Stimulated activated naive CD8-positive, alpha-beta T cell treated with anti-CD3 and anti-CD28 coated beads, Interleukin-15, amount 100 ng/mL, for 72 hours (primary cell): Measurements from ENCODE around the gene SHANK2.

ENCODE experiments used
- ATAC-seq: fragments of 150-1000 bp; cut with Tn5 transposase; 2 replicates; pipeline ENCODE4 v1.10.0; 2021; ENCODE audit warnings: mild to moderate bottlenecking, moderate library complexity
- DNase-seq, 2 donors: peaks; one replicate each; pipeline ENCODE4 v3.0.0; 2021 to 2022
- H3K27ac Mint-ChIP-seq, 2 donors: one replicate each; pipeline ENCODE4 v1.8.0; 2022; ENCODE audit warnings: mild to moderate bottlenecking in 2 of 2, mixed read lengths in 2 of 2, moderate library complexity in 2 of 2
- H3K27me3 Mint-ChIP-seq: one replicate; pipeline ENCODE4 v1.8.0; 2022; ENCODE audit warnings: mixed read lengths
- H3K4me1 Mint-ChIP-seq: one replicate; pipeline ENCODE4 v1.8.0; 2022; ENCODE audit warnings: mild to moderate bottlenecking, mixed read lengths
- H3K4me3 Mint-ChIP-seq, 2 donors: one replicate each; pipeline ENCODE4 v1.8.0; 2022; ENCODE audit warnings: mild to moderate bottlenecking in 2 of 2, mixed read lengths in 2 of 2, moderate library complexity in 1 of 2
- H3K9me3 Mint-ChIP-seq, 2 donors: one replicate each; pipeline ENCODE4 v1.8.0; 2022; ENCODE audit warnings: mixed read lengths in 2 of 2

The SHANK2 gene

DNA sequence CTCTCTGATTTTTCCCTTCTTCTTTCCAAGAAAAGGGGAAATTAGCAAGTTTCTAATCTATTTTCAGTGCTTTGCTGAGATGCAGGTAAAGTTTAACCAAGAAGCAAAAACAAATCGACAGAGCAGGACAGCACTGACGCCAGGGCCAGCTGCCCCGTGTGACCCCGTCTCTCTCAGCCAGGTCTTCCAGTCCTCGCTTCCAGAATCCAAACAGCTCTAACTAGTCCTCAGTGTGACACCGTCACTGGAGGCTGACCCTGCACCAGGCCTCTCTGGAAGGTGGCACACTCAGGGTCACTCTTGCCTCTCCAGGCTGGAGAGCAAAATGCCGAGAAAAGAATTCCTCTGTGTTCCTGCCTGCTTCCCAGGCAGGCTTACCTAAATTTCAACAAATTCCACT lies 44.8 kb downstream of the SHANK2 start:
- Mint-ChIP-seq H3K4me3 (no peak overlapping the region), H3K4me1 (no peaks in the 10 kb centered on the region), H3K27me3 (peaks cover 22% of the 10 kb centered on the region), H3K27ac (no peak overlapping the region), H3K9me3 (peaks cover 0 to 8% of the 10 kb centered on the region in 2 donors)
- DNase-seq (no peak), ATAC-seq (no peak)

DNA sequence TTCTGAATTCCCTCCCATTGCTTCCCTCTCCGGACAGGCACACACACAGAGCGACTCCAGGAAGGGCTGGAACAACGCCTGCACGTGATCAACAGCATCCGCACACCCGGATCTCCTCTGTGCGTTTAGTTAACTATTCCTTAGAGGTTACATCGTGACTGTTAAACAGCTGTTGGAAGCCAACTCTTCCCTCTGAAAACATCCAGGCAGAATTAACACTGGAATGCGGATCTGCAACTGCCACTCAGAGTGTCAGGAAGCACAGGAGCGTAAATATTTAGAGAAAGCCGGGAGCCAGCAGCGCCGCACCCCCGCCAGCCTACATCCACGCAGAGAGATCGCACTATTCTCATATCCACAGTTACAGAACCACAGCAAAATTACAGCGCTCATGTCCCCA lies 46.2 kb downstream of the SHANK2 start:
- ATAC-seq (no peak), DNase-seq (no peak)
- Mint-ChIP-seq H3K4me3 (no peak overlapping the region), H3K4me1 (no peaks in the 10 kb centered on the region), H3K27me3 (peaks cover 17% of the 10 kb centered on the region), H3K9me3 (peaks cover 0 to 8% of the 10 kb centered on the region in 2 donors), H3K27ac (no peak overlapping the region)

DNA sequence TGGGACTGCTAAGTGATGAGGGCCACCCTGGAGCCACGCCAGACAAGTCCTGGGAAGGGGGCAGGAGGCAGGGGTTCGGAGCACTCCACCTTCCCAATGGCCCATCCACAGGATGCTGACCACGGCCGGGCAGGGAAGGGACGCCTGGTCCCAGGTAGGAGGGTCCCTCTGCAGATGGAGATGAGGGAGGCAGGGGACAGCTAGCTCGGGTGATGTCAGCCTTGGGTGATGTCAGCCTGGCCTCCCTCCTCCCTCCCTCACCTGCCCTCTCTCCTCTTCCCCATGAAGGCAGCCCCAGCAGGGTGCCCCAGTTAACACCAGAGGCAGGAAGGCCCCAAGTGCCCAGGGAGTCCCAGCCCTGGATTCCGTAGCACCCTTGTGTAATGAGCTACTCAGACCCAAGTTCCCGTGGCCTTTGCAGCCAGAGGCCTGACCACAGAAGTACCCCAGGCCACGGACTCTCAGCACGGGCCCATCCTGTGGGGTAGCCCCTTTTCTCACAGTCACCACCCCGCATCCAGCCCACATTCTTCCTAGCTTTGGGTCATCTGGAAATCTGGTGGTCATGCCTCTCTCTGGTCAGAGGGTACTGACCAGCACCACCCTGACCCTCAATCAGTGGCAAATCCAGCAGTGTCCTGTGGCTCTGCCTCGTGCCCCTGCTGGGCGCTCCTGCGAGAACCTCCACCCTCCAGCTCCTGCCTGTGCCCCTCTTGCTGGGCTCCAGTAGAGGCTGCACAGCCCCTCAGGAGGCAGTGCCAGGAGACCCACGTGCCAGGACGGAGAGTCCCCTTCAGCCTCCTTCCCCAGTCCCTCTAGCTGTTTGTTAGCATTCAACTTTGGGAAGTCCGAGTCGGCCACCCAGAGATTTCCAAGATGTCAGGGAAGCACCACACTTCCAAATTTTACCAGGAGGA lies 47.4 kb downstream of the SHANK2 start:
- Mint-ChIP-seq H3K27me3 (peaks cover 17% of the 10 kb centered on the region), H3K4me1 (no peaks in the 10 kb centered on the region), H3K9me3 (peaks cover 0 to 8% of the 10 kb centered on the region in 2 donors), H3K4me3 (no peak overlapping the region), H3K27ac (no peak overlapping the region)
- DNase-seq (no peak), ATAC-seq (no peak)

DNA sequence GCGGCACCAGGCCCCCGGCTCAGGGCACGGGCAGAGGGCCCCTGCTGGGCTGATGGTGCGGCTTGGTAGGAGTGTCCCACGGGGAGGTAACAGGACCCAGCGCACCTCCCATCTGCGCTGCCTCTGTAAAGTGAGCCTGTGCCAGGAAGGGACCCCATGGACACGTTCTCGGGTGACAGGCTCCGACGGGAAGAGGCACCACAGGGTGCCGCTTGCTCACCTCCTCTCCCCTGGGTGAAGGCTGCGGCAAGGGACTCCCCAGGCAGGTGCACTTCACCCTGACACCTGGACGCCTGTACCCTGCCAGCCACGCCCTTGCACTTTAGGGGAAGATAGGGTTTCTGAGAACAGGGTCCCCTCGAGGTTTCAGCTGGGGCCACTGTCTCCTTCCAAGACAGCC lies 48.1 kb downstream of the SHANK2 start:
- no peak for ATAC-seq
- Mint-ChIP-seq H3K4me1 (no peaks in the 10 kb centered on the region), H3K4me3 (no peak overlapping the region), H3K9me3 (peaks cover 0 to 8% of the 10 kb centered on the region in 2 donors), H3K27me3 (peaks cover 17% of the 10 kb centered on the region), H3K27ac (no peak overlapping the region)
- no peak for DNase-seq

DNA sequence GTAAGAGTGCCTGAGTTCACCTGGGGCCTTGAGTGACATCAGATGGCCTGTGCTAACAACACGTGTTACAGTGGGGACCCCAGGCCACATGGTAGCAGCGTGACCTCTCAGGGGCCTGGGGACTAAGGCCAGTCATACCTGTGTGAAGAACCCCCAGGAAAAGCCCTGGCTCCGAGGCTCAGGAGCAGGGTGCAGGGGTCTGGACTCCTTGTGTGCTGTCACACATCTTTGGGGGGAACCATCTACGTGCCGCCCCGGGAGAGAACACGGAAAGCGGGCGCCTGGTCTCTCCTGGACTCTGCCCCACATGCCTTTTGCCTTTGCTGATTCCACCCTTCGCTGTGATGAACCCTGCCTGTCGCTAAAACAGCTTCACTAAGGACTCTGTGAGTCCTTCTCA lies 48.7 kb downstream of the SHANK2 start:
- H3K27me3 Mint-ChIP-seq = peaks cover 17% of the 10 kb centered on the region
- no peaks in the 10 kb centered on the region for H3K4me1 Mint-ChIP-seq
- no peak for DNase-seq
- H3K27ac Mint-ChIP-seq = no peak overlapping the region
- H3K9me3 Mint-ChIP-seq = peaks cover 0 to 8% of the 10 kb centered on the region in 2 donors
- ATAC-seq = no peak
- no peak overlapping the region for H3K4me3 Mint-ChIP-seq

DNA sequence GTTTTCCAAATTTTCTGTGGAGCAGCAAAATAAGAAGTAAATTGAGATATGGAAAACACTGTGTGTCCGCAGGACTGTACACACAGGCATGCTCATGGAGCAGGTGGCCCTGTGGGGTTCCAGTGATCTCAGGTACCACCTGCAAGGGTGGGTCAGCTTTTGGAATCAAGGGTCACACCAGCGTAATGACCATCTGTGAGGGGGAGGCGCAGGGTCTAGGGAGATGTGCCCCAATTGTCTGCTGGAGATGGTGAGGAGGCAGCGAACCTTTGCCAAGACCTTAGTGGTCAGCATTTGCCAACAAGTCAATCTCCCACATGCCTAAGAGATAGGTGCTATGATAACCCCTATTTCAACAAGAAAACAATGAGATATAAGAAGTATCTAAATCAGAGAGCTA lies 49.4 kb downstream of the SHANK2 start:
- no peak overlapping the region for H3K4me3 Mint-ChIP-seq
- H3K27ac Mint-ChIP-seq = no peak overlapping the region
- no peaks in the 10 kb centered on the region for H3K4me1 Mint-ChIP-seq
- DNase-seq (no peak), ATAC-seq (no peak)
- peaks cover 0 to 2% of the 10 kb centered on the region in 2 donors for H3K9me3 Mint-ChIP-seq
- peaks cover 17% of the 10 kb centered on the region for H3K27me3 Mint-ChIP-seq

DNA sequence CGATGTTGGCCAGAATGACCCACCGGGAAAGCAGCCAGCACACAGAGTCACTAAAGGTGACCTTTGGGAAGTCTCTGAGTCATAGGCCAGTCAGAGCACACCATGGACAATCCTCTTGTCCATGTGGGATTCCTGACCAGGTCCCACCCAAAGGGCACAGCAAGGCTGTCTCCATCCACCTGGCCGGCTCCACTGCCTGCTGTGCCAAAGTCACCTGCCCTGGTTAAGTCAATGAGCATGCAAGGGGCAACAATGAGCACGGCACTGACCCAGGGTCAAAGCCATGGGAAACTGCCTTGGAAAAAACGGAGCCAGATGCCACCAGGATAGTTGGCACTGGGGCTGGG lies 49.8 kb downstream of the SHANK2 start:
- H3K9me3 Mint-ChIP-seq = no peaks in the 10 kb centered on the region
- H3K4me3 Mint-ChIP-seq = no peak overlapping the region
- ATAC-seq (no peak), DNase-seq (no peak)
- H3K27ac Mint-ChIP-seq = peak overlapping the region in 1 of 2 donors; percentile 51
- peaks cover 17% of the 10 kb centered on the region for H3K27me3 Mint-ChIP-seq
- H3K4me1 Mint-ChIP-seq = no peaks in the 10 kb centered on the region
